SIG-M5 treated with dmso at 0.1 percent for 504 hours (cell line): Measurements from ENCODE around the gene PSD4.

ENCODE experiments used
- DNase-seq: peaks from one replicate; lab custom pipeline; 2025; ENCODE audit not compliant: unreplicated experiment; lab: John Stamatoyannopoulos, UW

PSD4 gene

GRCh38 chr2:113173542-113174375, at the start of gene PSD4:
Gene PSD4, plus strand, starts transcription at chr2:113173971. Its CDS starts 8,486 bp downstream, at chr2:113182457.
- DNase-seq = peak; percentile 97

- peak; percentile 74 for DNase-seq
These were observed 49.4 kb upstream of the PSD4 start for GRCh38 chr2:113124181-113124961.

- DNase-seq = no peak
These were observed 48.6 kb upstream of the PSD4 start for GRCh38 chr2:113124984-113125855.

- peak; percentile 93 for DNase-seq
These were observed 46.7 kb upstream of the PSD4 start, which contains the start of gene IL1RN for GRCh38 chr2:113126845-113127645. Gene IL1RN, plus strand, starts transcription at chr2:113127598. Its CDS starts 27 bp downstream, at chr2:113127625.

- no peak for DNase-seq
These were observed 45.9 kb upstream of the PSD4 start for GRCh38 chr2:113127646-113128570.

- no peak for DNase-seq
These were observed 44.2 kb upstream of the PSD4 start for GRCh38 chr2:113129519-113130078.

- no peak for DNase-seq
These were observed 42.2 kb upstream of the PSD4 start for GRCh38 chr2:113131352-113132185.

GRCh38 chr2:113132414-113133021, 41.3 kb upstream of the PSD4 start:
- no peak for DNase-seq

- DNase-seq = no peak
These were observed 39.8 kb upstream of the PSD4 start for GRCh38 chr2:113133704-113134598.

- no peak for DNase-seq
These were observed 39.1 kb upstream of the PSD4 start for GRCh38 chr2:113134717-113135116.

GRCh38 chr2:113135317-113135716, 38.5 kb upstream of the PSD4 start:
- no peak for DNase-seq

- peak; percentile 58 for DNase-seq
These were observed 36.7 kb upstream of the PSD4 start for GRCh38 chr2:113136828-113137775.

- no peak for DNase-seq
These were observed 35.9 kb upstream of the PSD4 start for GRCh38 chr2:113137827-113138226.

DNA sequence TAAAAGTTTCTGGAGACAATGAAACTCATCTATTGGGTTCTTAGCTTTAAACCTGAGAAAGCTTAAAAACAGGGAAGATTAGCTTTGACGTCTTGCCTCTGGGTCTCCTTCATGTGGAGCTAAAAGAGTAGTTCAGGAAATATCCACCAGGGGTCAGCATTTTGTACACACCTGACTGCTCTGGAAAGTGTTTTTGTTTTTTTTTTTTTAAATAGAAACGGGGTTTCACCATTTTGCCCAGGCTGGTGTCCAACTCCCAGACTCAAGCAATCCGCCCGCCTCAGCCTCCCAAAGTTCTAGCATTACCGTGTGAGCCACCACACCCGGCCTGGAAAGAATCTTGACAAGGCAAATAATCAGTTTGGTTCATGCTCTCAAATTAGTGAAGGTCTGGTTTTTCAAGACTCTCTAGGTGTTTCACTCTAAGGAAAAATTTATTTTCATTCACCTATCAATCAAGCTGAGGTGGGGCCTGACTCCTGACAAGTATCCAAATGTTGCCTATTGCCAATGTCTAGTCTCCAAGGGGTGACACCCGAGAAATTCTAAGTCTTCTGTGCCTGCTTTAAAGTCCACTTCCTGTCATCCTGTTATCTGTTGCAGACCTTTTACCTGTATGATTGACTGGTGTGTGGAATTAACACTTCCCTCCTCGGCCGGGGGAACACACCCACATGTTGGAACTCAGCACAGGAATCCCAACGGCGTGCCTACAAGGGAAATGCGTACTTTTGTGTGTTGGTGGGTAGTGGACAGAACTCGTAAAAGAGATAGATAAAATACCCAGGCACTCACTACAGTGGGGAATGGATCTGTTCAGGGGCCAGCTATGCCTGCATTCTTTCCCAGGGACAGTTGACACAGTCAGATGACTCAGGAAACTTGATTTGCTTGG, 35.1 kb upstream of the PSD4 start:
- peak; percentile 71 for DNase-seq
